Astrocyte (in vitro differentiated cells and primary cell): Measurements from ENCODE around the gene ACAD11. TPM values are rescaled to one million over a fixed set of nuclear protein-coding genes. Genes with fewer than 3 reads are reported as not detected.
"Not testable (repeated sequence)": the region's sequence is repeated elsewhere in the genome, so short reads cannot be mapped to it uniquely, and the experiment has no call there.

ENCODE experiments used
- DNase-seq: peaks from one replicate; pipeline ENCODE4 v3.0.0-alpha.2; 2010; ENCODE audit warnings: low read depth
- FAIRE-seq: peaks from 2 replicates; lab custom pipeline; 2011; peaks lifted over from hg19 to GRCh38; lab: Jason Lieb, UNC
- H2AFZ ChIP-seq: 2 replicates; pipeline ENCODE4 v1.6.0; 2012; ENCODE audit warnings: low read depth, low read length, inconsistent platforms
- H3K27ac ChIP-seq: 2 replicates; pipeline ENCODE4 v1.5.1; 2011; ENCODE audit warnings: low read depth, low read length, inconsistent platforms
- H3K27me3 ChIP-seq: 2 replicates; pipeline ENCODE4 v1.6.0; 2011; ENCODE audit warnings: low read length, inconsistent platforms; ENCODE audit not compliant: insufficient read depth
- H3K36me3 ChIP-seq: 2 replicates; pipeline ENCODE4 v1.5.1; 2011; ENCODE audit warnings: low read length, inconsistent platforms; ENCODE audit not compliant: insufficient read depth
- H3K4me1 ChIP-seq: 2 replicates; pipeline ENCODE4 v1.5.1; 2011; ENCODE audit warnings: low read length, inconsistent platforms; ENCODE audit not compliant: insufficient read depth
- H3K4me2 ChIP-seq: 2 replicates; pipeline ENCODE4 v1.6.0; 2012; ENCODE audit warnings: low read length, inconsistent platforms
- H3K4me3 ChIP-seq: 2 replicates; pipeline ENCODE4 v1.5.1; 2011; ENCODE audit warnings: low read depth, mild to moderate bottlenecking, low read length, inconsistent platforms; ENCODE audit not compliant: insufficient read depth
- H3K79me2 ChIP-seq: 2 replicates; pipeline ENCODE4 v1.6.0; 2012; ENCODE audit warnings: mild to moderate bottlenecking, low read length, inconsistent platforms; ENCODE audit not compliant: insufficient read depth
- H3K9ac ChIP-seq: 2 replicates; pipeline ENCODE4 v1.6.0; 2012; ENCODE audit warnings: mild to moderate bottlenecking, low read length, inconsistent platforms
- H3K9me3 ChIP-seq: 2 replicates; pipeline ENCODE4 v1.5.1; 2012; ENCODE audit warnings: low read depth, mild to moderate bottlenecking, low read length, inconsistent platforms; ENCODE audit not compliant: insufficient read depth
- H4K20me1 ChIP-seq: 2 replicates; pipeline ENCODE4 v1.6.0; 2012; ENCODE audit warnings: low read length, inconsistent platforms; ENCODE audit not compliant: insufficient read depth
- H3K27ac Mint-ChIP-seq: one replicate; pipeline ENCODE4 v1.8.0; 2021; ENCODE audit warnings: mild to moderate bottlenecking, mixed read lengths; ENCODE audit not compliant: unreplicated experiment
- H3K27me3 Mint-ChIP-seq: one replicate; pipeline ENCODE4 v1.8.0; 2021; ENCODE audit warnings: low read depth, mixed read lengths; ENCODE audit not compliant: unreplicated experiment
- H3K36me3 Mint-ChIP-seq: one replicate; pipeline ENCODE4 v1.8.0; 2021; ENCODE audit warnings: low read depth, mixed read lengths; ENCODE audit not compliant: unreplicated experiment
- H3K4me1 Mint-ChIP-seq: one replicate; pipeline ENCODE4 v1.8.0; 2021; ENCODE audit warnings: low read depth, mixed read lengths; ENCODE audit not compliant: unreplicated experiment
- H3K4me3 Mint-ChIP-seq: one replicate; pipeline ENCODE4 v1.8.0; 2021; ENCODE audit warnings: mild to moderate bottlenecking, moderate library complexity, mixed read lengths; ENCODE audit not compliant: unreplicated experiment
- H3K9me3 Mint-ChIP-seq: one replicate; pipeline ENCODE4 v1.8.0; 2021; ENCODE audit warnings: mild to moderate bottlenecking, mixed read lengths; ENCODE audit not compliant: unreplicated experiment
- EZH2 ChIP-seq: IDR thresholded peaks from 2 replicates; pipeline ENCODE4 v1.6.1; 2012; ENCODE audit warnings: mild to moderate bottlenecking, low read length, inconsistent platforms; ENCODE audit not compliant: insufficient read depth
- total RNA-seq: library from RNA; stranded (reverse); gene quantifications from 2 replicates; pipeline ENCODE4 v1.2.1, GENCODE V29; 2021
- TF ChIP-seq, protein P1 (sequence below): IDR thresholded peaks from 2 replicates; pipeline ENCODE4 v1.5.1; 2011; ENCODE audit warnings: low read depth, mild to moderate bottlenecking, inconsistent platforms, low read length, moderate library complexity; ENCODE audit not compliant: insufficient read depth

ACAD11 gene
- total RNA-seq, 1 donor from 2014 or later: 13.0 TPM

DNA sequence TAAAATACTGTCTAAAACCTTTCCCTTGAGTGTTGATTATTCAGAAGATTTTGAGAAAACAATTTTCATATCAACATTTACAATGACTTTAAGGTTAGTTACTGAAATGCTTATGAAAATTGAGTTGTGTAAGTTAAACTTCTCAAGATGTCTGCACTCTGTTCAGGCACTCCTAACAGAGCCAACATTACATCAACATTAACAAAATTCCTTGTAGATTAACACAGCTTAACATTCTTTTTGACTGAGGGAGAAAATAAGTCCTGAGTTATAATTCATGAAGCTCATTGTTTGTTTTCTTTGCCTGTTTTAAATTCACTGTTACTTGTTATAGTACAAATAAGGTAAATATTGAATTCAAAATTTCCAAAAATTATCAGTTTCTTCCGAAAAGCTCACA is 53.5 kb downstream of the ACAD11 start:
- Histone ChIP-seq H2AFZ (no peak overlapping the region), H3K36me3 (peaks cover 7% of the 10 kb centered on the region), H4K20me1 (no peaks in the 10 kb centered on the region), H3K4me2 (peak overlapping the region; percentile 34), H3K27ac (peak overlapping the region; percentile 67), H3K4me3 (no peak overlapping the region), H3K9me3 (no peaks in the 10 kb centered on the region), H3K79me2 (no peaks in the 10 kb centered on the region), H3K4me1 (peaks cover 6% of the 10 kb centered on the region), H3K27me3 (no peaks in the 10 kb centered on the region), H3K9ac (peak overlapping the region; percentile 7)
- peaks cover 12% of the 10 kb centered on the region for H3K4me1 Mint-ChIP-seq
- H3K9me3 Mint-ChIP-seq: peaks cover 13% of the 10 kb centered on the region
- TF ChIP-seq EZH2: no peak
- TF ChIP-seq, protein P1, sequence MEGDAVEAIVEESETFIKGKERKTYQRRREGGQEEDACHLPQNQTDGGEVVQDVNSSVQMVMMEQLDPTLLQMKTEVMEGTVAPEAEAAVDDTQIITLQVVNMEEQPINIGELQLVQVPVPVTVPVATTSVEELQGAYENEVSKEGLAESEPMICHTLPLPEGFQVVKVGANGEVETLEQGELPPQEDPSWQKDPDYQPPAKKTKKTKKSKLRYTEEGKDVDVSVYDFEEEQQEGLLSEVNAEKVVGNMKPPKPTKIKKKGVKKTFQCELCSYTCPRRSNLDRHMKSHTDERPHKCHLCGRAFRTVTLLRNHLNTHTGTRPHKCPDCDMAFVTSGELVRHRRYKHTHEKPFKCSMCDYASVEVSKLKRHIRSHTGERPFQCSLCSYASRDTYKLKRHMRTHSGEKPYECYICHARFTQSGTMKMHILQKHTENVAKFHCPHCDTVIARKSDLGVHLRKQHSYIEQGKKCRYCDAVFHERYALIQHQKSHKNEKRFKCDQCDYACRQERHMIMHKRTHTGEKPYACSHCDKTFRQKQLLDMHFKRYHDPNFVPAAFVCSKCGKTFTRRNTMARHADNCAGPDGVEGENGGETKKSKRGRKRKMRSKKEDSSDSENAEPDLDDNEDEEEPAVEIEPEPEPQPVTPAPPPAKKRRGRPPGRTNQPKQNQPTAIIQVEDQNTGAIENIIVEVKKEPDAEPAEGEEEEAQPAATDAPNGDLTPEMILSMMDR: no peak
- H3K27ac Mint-ChIP-seq: peak overlapping the region; percentile 75
- no peak overlapping the region for H3K4me3 Mint-ChIP-seq
- DNase-seq (peak; percentile 74), FAIRE-seq (no peak)
- H3K36me3 Mint-ChIP-seq: peaks cover 15% of the 10 kb centered on the region
- H3K27me3 Mint-ChIP-seq: no peaks in the 10 kb centered on the region

DNA sequence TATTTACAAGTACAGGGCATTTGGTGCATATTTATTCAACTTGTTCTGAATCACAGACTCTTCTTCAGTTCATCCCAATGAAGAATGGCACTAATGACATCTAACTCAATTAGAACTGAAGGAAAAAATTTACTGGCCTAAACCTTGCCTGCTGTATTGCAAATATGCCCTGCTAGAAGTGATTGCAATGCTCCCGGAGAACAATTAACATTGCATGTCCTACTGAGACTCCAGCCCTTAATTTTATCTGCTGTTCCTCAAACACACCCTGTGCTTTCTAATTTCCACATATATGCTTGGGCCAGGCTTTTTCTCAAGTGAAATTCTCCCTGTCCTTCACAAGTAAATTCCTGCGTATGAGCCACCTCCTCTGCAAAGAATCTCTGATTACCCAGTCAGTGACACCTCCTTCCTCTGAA is 54.2 kb downstream of the ACAD11 start:
- DNase-seq: peak; percentile 59
- H3K79me2 ChIP-seq: no peaks in the 10 kb centered on the region
- H3K27ac ChIP-seq: no peak overlapping the region
- Mint-ChIP-seq H3K4me3 (no peak overlapping the region), H3K27ac (peak overlapping the region; percentile 76), H3K27me3 (no peaks in the 10 kb centered on the region), H3K4me1 (peaks cover 12% of the 10 kb centered on the region), H3K36me3 (peaks cover 15% of the 10 kb centered on the region), H3K9me3 (peaks cover 13% of the 10 kb centered on the region)
- H3K4me1 ChIP-seq: peaks cover 6% of the 10 kb centered on the region
- H3K27me3 ChIP-seq: no peaks in the 10 kb centered on the region
- FAIRE-seq: no peak
- peak overlapping the region; percentile 34 for H3K4me2 ChIP-seq
- peaks cover 7% of the 10 kb centered on the region for H3K36me3 ChIP-seq
- no peak overlapping the region for H3K9ac ChIP-seq
- H3K9me3 ChIP-seq: no peaks in the 10 kb centered on the region
- no peak overlapping the region for H3K4me3 ChIP-seq
- TF ChIP-seq EZH2: no peak
- TF ChIP-seq, protein P1: no peak
- H2AFZ ChIP-seq: no peak overlapping the region
- no peaks in the 10 kb centered on the region for H4K20me1 ChIP-seq

DNA sequence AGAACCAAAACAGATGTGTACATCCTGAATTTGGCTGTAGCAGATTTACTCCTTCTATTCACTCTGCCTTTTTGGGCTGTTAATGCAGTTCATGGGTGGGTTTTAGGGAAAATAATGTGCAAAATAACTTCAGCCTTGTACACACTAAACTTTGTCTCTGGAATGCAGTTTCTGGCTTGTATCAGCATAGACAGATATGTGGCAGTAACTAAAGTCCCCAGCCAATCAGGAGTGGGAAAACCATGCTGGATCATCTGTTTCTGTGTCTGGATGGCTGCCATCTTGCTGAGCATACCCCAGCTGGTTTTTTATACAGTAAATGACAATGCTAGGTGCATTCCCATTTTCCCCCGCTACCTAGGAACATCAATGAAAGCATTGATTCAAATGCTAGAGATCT is 59.0 kb downstream of the ACAD11 start:
- not testable (repeated sequence) for H4K20me1 ChIP-seq, H3K27me3 Mint-ChIP-seq, H3K4me3 Mint-ChIP-seq, H3K79me2 ChIP-seq, H3K27ac ChIP-seq, H3K27ac Mint-ChIP-seq, H2AFZ ChIP-seq, H3K36me3 Mint-ChIP-seq, H3K4me1 ChIP-seq, FAIRE-seq, H3K9me3 Mint-ChIP-seq, H3K4me2 ChIP-seq, H3K4me1 Mint-ChIP-seq, H3K36me3 ChIP-seq, DNase-seq, H3K4me3 ChIP-seq, H3K9me3 ChIP-seq, H3K27me3 ChIP-seq, H3K9ac ChIP-seq
